GM21360 (cell line): ENCODE measurements around the gene ARHGEF37.
"Not testable (repeated sequence)": the region's sequence is repeated elsewhere in the genome, so short reads cannot be mapped to it uniquely, and the experiment has no call there.

Source experiments
- ATAC-seq: cut with Tn5 transposase; IDR thresholded peaks from one replicate; pipeline ENCODE4 v1.9.1; 2021; ENCODE audit warnings: mild to moderate bottlenecking, moderate library complexity; ENCODE audit not compliant: unreplicated experiment

Gene ARHGEF37, protein sequence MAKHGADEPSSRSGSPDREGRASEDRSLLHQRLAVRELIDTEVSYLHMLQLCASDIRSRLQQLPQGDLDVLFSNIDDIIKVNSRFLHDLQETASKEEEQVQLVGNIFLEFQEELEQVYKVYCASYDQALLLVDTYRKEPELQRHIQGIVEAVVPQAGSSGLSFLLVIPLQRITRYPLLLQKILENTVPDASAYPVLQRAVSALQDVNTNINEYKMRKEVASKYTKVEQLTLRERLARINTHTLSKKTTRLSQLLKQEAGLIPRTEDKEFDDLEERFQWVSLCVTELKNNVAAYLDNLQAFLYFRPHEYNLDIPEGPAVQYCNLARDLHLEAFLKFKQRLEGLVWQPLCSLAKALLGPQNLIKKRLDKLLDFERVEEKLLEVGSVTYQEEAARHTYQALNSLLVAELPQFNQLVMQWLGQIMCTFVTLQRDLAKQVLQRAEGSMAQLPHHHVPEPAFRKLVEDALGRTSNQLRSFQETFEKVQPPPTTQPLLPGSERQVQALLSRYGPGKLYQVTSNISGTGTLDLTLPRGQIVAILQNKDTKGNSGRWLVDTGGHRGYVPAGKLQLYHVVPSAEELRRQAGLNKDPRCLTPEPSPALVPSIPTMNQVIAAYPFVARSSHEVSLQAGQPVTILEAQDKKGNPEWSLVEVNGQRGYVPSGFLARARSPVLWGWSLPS

DNA sequence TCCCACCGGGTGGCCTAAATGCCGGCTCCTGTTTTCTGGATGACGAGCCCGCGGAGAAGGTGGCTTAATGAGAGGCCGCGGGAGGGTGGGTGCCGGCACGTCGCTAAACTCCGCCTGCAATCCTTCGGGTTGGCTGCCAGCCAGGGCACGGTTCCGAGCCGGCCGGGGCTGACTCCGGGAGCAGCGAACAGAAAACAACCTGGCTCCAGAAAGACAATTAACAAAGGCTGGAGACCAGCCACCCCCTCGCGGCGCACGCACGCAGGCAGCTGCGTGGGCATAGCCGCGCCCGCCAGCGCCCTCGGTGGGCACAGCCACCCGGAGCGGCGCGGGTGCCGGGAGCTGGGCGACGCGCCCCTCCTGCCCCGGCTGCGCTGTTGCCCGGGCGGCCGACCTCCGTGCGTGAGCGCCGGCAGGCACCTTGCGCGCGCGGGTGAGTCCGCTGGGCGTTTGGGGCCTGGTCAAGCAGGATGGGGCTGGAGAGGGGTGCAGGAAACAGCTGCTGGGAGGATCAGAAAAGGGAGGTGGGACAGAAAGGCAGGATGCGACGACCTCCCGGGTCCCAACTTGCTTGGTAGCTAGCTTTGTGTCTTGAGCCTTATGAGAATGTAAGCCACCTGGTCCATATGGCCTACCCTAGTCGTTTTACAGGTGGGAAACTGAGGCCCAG lies at the start of gene ARHGEF37:
TSS of gene ARHGEF37 (plus strand) at position 307 of the 670 bp plus-strand sequence. CDS start 16,272 bp downstream, outside the sequence.
- peak; percentile 52 for ATAC-seq

DNA sequence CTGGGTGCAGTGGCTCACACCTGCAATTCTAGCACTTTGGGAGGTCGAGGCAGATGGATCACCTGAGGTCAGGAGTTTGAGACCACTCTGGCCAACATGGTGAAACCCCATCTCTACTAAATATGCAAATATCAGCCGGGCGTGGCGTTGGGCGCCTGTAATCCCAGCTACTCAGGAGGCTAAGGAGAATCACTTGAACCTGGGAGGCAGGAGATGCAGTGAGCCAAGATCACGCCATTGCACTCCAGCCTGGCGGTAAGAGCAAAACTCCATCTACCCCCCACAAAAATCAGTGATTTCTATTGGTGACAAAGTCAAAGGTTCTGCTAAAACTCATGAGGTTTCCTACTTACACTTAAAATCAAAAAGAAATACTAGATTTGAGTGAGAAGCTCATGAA lies 48.9 kb upstream of the ARHGEF37 start:
- ATAC-seq: no peak

DNA sequence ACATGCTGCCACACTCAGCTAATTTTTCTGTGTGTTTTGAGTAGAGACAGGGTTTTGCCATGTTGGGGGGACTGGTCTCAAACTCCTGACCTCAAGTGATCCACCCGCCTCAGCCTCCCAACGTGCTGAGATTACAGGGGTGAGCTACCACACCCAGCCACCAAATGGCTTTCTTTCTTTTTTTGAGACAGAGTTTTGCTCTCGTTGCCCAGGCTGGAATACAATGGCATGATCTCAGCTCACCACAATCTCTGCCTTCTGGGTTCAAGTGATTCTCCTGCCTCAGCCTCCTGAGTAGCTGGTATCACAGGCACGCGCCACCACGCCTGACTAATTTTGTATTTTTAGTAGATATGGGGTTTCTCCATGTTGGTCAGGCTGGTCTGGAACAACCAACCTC lies 45.5 kb upstream of the ARHGEF37 start:
- not testable (repeated sequence) for ATAC-seq

DNA sequence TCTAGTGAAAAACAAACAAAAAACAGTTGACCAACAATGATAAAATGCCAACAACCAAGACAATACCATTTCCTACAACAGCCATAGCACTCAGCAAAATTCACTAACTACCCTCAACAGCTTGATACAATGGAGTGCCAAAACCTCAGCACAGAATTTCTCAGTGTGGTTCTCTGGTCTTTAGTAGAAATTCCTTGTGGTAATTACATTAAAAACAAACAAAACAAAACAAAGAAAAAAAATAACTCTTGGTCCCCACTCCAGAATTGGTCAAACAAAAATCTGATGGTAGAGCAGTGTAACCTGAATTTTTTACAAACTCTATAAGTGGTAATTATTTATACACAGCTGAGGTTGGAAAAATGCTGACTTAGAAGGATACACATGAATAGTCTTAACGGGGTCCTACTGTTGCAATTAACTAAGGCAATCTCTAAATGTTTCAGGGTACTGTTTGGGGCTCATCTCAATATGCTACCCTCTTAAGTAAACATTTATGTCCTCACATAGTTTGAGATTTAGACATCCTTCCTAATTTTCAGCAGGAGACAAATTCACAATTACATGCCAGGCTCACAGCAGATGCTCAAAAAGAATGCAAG lies 43.8 kb upstream of the ARHGEF37 start:
- ATAC-seq: no peak

DNA sequence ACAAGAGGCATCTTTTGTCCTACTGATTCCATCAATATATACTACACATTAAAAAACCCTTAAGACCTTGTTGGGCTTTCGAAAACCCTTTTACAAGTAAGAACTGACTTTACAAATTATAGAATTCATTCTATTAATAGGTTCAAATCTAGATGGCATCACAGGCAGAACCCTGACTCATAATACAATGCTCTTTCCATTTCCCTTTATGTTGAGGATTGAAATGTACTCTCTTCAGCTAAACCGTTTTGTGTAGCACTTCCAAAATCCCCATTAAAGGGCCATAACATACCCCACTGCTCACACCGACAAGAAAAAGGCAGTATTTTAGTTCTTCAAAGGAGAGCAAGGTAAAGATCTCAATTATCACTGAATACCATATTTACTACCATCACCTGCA lies 41.2 kb upstream of the ARHGEF37 start:
- ATAC-seq: no peak

DNA sequence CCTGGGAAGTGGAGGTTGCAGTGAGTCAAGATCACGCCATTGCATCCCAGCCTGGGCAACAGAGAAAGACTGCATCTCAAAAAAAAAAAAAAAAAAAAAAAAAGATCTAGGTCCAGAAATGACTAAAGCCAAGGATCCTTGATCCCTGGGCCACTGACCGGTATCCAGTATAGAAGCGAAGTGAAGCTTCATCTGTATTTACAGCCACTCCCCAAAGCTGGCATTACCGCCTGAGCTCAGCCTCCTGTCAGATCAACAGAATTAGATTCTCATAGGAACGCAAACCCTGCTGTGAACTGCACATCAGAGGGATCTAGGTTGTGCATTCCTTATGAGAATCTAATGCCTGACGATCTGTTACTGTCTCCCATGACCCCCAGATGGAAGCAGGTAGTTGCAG lies 39.4 kb upstream of the ARHGEF37 start:
- no peak for ATAC-seq

DNA sequence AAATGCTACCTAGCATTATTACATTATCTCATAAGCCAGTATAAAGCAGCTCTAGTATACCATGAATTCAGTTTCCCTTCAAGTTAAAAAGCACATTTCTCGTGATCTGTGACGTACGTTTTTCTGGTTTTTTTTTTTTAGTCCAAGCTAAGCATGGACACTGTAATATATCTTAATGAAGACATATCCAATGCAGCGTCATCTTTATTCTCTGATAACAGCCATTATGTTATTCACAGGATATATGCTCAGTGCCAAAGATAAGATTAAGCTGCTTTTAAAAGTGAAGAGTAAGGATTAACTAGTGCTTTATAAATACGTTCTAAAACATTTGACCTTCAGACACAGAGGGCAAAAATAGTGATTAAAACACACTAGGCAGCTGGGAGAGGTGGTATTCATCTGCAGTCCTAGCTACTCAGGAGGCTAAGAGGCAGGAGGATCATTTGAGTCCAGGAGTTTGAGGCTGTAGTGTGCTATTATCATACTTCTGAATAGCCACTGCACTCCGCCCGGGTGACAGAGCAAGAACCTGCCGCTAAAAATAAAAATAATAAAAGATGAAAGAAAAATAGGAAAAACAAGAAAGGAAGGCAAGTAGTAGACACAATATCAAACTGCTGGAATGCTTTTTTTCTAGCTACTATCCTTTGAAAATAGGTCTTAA lies 37.8 kb upstream of the ARHGEF37 start:
- ATAC-seq: no peak

DNA sequence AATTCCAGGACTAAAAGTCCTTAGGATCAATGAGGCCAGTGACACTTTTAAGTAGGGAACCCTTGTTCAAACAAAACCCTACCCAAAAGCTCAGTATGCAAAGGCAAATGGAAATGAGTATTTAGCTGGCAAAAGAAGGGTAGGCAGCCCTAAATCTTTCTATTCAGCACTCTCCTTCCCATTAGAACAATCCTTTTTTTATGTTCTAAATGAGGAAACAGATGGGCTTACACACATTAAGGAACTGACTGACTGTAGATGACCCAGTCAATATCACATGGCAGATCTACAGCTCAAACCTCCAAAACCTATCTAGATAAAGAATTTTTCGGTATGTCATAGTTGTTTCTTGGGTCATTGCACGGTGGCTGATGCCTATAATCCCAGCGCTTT lies 37.3 kb upstream of the ARHGEF37 start:
- no peak for ATAC-seq

DNA sequence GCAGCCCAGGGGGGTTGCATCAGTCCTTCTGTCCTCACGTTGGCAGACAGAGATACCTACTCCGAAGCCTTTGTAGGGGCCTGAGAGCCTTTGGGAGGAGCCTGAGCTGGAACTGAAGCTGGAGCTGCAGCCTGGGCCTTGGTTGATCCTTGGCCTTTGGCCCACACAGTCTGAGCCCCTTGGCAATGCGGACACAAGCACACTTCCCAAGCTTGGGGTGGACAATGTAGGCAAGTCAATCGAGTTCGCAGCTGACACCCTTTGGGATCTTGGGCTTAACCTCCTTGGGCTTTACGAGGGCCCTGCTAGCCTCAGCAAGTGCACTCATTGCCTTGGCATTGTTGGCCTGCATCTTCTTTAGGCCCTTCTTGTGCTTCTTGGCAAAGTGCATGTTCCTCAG lies 36.0 kb upstream of the ARHGEF37 start:
- ATAC-seq: no peak

DNA sequence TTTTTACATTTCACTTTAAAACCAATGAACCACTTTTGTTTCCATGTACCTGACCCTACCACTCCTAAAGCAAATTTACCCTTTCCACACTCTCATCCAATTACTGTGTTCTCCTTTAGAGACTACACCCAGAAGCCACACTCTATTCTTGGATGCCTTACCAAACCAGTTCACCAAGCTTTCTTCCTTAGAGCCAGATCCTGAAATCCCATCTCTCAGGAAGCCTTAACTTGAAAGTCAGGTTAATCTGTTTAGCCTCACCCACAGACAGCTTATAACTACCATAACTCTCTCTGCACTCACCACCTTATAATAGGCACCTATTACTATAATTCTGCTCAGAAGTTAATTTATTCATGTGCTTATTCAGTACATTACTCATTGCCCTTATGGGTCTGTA lies 34.3 kb upstream of the ARHGEF37 start:
- ATAC-seq: no peak

DNA sequence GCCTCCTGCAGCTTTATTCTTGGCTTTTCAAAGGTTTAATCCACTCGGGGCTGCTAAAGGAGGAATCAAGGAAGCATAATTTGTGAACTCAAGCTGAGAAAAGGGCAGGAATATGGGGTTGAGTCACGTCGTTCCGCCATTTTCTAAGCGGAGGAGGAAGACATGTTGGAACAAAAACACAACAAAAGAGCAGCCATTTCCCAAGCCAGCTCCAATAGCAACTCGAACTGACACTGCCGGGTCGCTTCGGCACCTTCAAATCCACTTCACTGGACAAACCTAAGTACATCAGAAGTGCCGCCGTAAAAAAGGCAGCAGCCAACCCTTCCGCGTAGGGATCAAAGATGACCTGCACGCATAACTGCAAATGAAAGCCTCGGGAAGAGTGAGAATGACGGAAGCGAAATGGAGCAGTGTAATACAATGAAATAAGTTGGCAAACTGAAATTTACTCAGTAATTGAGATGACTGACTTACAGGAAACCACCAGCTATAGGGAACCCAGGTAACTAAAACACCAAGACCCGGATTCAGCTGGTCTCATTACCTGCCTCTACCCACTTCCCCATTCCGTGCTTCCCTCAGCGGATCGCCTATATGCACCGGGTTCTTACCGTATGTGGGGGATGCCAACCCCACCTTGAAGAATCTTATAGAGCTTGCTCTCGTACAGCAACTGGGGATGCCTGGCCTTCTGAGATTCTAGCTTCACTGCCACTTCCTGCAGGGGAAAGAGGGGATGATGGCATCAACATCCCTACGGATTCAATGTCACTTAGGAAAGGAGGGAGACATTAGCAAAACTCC lies 31.6 kb upstream of the ARHGEF37 start:
- peak; percentile 34 for ATAC-seq

DNA sequence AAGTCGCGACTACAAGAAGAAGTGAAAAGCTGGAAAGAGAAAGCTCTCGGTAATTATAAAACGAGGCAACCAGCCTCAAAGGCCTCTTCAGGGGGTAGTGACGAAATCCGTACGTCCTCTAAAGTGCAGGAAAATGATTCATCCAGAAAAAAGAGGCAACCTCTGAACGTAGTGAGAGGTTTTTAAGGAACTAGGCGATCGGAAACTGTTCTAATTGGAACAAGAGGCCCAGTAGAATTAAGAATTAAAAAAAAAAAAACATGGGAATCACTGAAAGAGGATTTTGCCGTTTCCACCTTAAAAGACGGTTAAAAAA lies 31.1 kb upstream of the ARHGEF37 start:
- no peak for ATAC-seq

DNA sequence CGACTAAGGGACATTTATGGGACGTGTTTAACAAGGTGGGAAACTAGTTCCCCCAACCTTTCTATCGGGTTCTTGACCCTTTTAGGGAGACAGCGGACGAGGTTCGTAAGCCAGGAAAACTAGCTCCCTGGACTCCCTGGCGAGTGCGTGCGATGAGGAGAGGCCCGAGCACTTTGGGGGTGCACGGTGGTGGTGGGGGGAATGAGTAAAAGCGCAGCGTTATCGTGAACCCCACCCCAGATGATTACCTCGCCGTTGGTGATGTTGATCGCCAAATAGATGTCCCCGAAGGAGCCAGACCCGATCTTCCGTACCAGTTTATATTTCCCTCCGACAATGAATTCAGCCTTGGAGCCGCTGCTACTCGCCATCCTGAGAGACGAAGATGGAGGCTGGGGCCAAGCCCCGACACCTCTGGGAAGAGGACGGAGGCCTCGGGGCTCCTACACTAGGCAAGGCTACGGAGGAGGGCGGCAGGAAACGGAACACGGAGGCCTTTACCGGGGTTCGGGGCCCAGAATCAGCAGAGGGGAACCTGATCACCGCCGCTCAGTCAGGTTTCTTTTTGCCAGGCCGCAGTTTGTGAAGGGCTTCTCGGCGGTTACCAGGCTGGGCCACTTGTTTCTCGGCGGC lies 30.6 kb upstream of the ARHGEF37 start:
- peak; percentile 4 for ATAC-seq

DNA sequence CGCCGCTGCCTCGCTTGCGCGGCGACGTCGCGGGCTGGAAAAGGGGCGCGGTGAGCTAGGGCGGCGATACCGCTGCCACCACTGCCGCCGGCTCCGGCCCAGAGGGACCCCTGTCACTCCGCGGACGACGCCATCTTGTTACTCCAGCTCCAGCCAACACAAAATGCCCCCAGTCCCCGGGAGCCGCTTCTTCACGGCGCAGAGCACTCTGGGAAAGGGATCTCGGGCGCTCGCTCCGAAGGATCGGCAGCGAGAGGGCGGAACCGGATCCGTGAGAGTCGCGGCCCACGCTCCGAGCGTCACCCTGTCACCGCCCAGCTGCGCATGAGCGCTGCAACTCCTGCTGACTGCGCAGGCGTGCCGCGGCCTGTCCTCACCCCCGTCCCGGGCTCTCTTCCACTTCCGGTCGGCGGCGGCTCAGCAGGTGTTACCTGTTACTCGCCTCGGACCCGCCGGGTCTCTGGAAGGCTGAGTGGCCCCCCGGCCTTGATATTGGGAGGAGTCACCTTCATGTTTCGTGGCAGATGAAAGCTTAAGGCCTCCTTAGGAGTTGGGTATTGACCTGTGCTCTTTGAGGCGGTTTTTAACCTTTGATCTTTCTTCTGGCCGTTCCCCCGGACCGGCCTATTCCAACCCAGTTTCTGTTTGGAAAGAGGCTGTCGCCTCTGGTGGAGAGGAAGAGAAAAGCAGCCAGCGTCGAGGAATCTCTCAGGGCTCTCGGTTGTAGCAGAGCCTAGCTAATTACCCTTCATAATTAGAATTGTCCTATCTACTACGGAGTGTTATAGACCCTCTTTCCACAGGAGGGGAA lies 29.9 kb upstream of the ARHGEF37 start, which contains the start of gene CSNK1A1:
TSS of gene CSNK1A1 (minus strand) at position 213 of the 811 bp plus-strand sequence. CDS start 475 bp downstream, outside the sequence.
- peak; percentile 89 for ATAC-seq

DNA sequence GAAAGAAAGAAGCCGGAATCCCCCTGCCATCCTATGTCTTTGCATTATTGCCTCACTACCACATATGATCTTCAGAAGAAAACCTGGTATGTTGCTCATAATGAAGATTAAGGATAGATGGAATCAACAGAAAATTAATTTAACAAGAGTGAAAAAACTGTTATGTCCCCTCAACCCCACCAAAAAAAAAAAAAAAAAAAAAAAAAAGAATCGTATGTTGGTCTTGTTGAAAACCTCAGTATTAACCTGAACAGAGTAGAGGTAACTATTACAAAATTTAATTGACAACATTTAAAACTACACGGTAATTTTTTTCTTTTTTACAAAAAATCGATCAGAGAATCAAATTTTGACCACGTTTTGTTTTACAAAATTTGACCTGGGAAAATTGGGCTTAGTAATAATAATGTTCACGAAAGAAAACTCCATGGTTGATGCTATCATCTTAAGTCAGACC lies 29.2 kb upstream of the ARHGEF37 start:
- no peak for ATAC-seq

DNA sequence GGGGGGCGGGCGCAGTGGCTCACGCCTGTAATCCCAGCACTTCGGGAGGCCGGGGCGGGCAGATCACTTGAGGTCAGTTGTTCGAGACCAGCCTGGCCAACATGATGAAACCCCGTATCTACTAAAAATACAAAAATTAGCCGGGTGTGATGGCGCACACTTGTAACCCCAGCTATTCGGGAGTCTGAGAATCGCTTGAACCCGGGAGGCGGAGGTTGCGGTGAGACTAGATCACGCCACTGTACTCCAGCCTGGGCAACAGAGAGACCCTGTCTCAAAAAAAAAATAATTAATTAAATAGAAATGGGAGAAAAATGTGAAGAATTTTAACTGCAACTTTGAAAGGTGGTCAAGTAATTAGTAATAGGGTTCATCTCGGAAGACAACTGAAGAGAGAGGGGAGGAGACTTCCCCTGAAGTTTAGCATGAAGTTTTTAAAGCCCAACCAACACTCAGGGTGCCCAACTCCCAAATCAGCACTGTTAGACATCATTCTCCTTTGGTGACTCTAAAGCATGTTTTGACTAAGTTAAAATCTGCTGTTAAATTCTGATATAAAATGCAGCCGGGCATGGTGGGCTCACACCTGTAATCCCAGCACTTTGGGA lies 28.6 kb upstream of the ARHGEF37 start:
- ATAC-seq: no peak

DNA sequence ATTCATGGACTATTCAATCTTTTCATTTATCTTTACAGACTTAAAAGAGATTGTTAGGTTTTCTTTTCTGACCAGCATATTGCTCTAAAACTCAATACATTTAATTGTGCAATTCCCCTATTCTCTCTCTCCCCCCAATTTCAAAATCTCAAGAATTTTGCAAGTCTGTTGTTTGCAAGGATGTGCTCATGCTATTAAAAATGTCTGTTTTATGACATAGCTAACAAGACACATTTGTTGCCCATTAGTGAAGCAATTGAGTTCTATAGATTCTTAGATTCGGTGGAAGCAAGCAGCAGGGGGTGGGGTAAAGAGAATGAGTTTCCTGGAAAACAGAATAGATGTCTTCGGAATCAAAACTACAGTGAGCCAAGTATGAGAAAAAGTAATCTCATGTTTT lies 21.6 kb upstream of the ARHGEF37 start:
- ATAC-seq: no peak

DNA sequence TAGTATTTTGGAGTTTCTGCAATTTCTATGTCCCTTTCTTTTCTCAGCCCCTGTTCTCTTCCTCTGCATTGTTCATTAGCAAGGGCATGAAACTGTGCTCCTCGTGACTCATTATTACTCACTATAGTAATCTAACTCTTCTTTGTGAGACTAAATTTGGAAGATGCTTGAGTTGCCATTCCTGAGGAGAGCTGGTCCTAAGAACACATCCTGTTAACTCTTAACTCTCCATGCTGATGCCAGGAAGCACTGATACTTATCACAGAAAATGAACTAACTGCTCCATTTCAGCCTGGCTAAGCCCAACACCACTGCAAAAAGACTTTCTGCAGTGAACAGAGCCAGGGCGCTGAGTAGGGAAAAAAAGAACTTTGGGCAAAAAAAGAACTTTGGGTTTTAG lies 19.4 kb upstream of the ARHGEF37 start:
- no peak for ATAC-seq
